GM12891 (cell line): ENCODE measurements around the gene PRND.
"Not testable (repeated sequence)": the region's sequence is repeated elsewhere in the genome, so short reads cannot be mapped to it uniquely, and the experiment has no call there.

Experiments
- DNase-seq: peaks from one replicate; pipeline ENCODE4 v3.0.0; 2011; ENCODE audit warnings: low spot score; ENCODE audit not compliant: insufficient read length
- FAIRE-seq: peaks from 2 replicates; lab custom pipeline; 2011; peaks lifted over from hg19 to GRCh38; lab: Jason Lieb, UNC
- PAX5 ChIP-seq: IDR thresholded peaks from 2 replicates; pipeline ENCODE4 v1.6.1; 2011; ENCODE audit warnings: low read length, moderate library complexity, mild to moderate bottlenecking; ENCODE audit not compliant: insufficient read depth, severe bottlenecking
- POLR2A ChIP-seq: IDR thresholded peaks from 2 replicates; pipeline ENCODE4 v1.6.1; 2011; ENCODE audit warnings: low read depth, low read length, control low read depth
- POLR2AphosphoS5 ChIP-seq: IDR thresholded peaks from 2 replicates; pipeline ENCODE4 v1.6.1; 2011; ENCODE audit warnings: low read depth, low read length, control low read depth
- POU2F2 ChIP-seq: IDR thresholded peaks from 2 replicates; pipeline ENCODE4 v1.6.1; 2011; ENCODE audit warnings: low read depth, mild to moderate bottlenecking, control low read depth, low read length, moderate library complexity
- SPI1 ChIP-seq: IDR thresholded peaks from 2 replicates; pipeline ENCODE4 v1.6.1; 2011; ENCODE audit warnings: low read depth, low read length, control low read depth
- TAF1 ChIP-seq: IDR thresholded peaks from 2 replicates; pipeline ENCODE4 v1.6.1; 2011; ENCODE audit warnings: low read depth, low read length, control low read depth

The PRND gene

GRCh38 chr20:4720041-4720976 lies 1.4 kb upstream of the PRND start:
- FAIRE-seq (peak; percentile 92), DNase-seq (peak; percentile 87)
- TF ChIP-seq SPI1 (peak; percentile 96), PAX5 (no peak), POU2F2 (peak; percentile 81)

GRCh38 chr20:4720977-4721349 lies 746 bp upstream of the PRND start:
- no peak for TF ChIP-seq POLR2AphosphoS5
- TF ChIP-seq POLR2A = no peak
- no peak for TF ChIP-seq SPI1
- TF ChIP-seq TAF1 = no peak
- TF ChIP-seq POU2F2 = no peak
- no peak for TF ChIP-seq PAX5
- FAIRE-seq (no peak), DNase-seq (no peak)

GRCh38 chr20:4722571-4722970 lies 862 bp downstream of the PRND start:
- TF ChIP-seq POLR2A = no peak
- TF ChIP-seq TAF1 = no peak
- TF ChIP-seq PAX5 = no peak
- TF ChIP-seq POU2F2 = no peak
- TF ChIP-seq POLR2AphosphoS5 = no peak
- TF ChIP-seq SPI1 = no peak
- FAIRE-seq = no peak
- no peak for DNase-seq

- no peak for FAIRE-seq
- TF ChIP-seq SPI1 (no peak), POLR2A (no peak), POU2F2 (no peak), TAF1 (no peak), PAX5 (no peak), POLR2AphosphoS5 (no peak)
- DNase-seq = no peak
These were observed 1.3 kb downstream of the PRND start for GRCh38 chr20:4722993-4723392.

GRCh38 chr20:4723553-4723952 lies 1.8 kb downstream of the PRND start:
- not testable (repeated sequence) for DNase-seq, FAIRE-seq

- DNase-seq = no peak
- no peak for FAIRE-seq
- TF ChIP-seq TAF1 = no peak
- no peak for TF ChIP-seq SPI1
- no peak for TF ChIP-seq POU2F2
- no peak for TF ChIP-seq POLR2A
- TF ChIP-seq PAX5 = no peak
- TF ChIP-seq POLR2AphosphoS5 = no peak
These were observed 3.0 kb downstream of the PRND start for GRCh38 chr20:4724459-4725262.

GRCh38 chr20:4725263-4725550 lies 3.5 kb downstream of the PRND start:
- no peak for TF ChIP-seq SPI1
- no peak for TF ChIP-seq POLR2AphosphoS5
- no peak for TF ChIP-seq POU2F2
- TF ChIP-seq POLR2A = no peak
- TF ChIP-seq PAX5 = no peak
- TF ChIP-seq TAF1 = no peak
- no peak for DNase-seq
- FAIRE-seq = no peak

- TF ChIP-seq SPI1 (peak; percentile 76), POLR2A (no peak), POU2F2 (no peak)
- FAIRE-seq = peak; percentile 77
- DNase-seq = peak; percentile 36
These were observed 5.1 kb downstream of the PRND start for GRCh38 chr20:4726710-4727397.

GRCh38 chr20:4728120-4728760 lies 6.5 kb downstream of the PRND start:
- FAIRE-seq = no peak
- TF ChIP-seq POLR2A (no peak), PAX5 (no peak), POU2F2 (no peak), POLR2AphosphoS5 (no peak), TAF1 (no peak), SPI1 (no peak)
- no peak for DNase-seq

- no peak for FAIRE-seq
- DNase-seq = no peak
These were observed 7.6 kb downstream of the PRND start for GRCh38 chr20:4729265-4729664.

More at GRCh38 chr20:4729265-4729664, 7.6 kb downstream of the PRND start:
- no peak for TF ChIP-seq TAF1
- no peak for TF ChIP-seq SPI1
- TF ChIP-seq POLR2AphosphoS5 = no peak
- TF ChIP-seq POLR2A = no peak
- no peak for TF ChIP-seq POU2F2
- no peak for TF ChIP-seq PAX5
